ENCODE measurements around the gene CYP2W1.
"Not testable (repeated sequence)": the region's sequence is repeated elsewhere in the genome, so short reads cannot be mapped to it uniquely, and the experiment has no call there.

CYP2W1 gene, protein sequence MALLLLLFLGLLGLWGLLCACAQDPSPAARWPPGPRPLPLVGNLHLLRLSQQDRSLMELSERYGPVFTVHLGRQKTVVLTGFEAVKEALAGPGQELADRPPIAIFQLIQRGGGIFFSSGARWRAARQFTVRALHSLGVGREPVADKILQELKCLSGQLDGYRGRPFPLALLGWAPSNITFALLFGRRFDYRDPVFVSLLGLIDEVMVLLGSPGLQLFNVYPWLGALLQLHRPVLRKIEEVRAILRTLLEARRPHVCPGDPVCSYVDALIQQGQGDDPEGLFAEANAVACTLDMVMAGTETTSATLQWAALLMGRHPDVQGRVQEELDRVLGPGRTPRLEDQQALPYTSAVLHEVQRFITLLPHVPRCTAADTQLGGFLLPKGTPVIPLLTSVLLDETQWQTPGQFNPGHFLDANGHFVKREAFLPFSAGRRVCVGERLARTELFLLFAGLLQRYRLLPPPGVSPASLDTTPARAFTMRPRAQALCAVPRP

DNA sequence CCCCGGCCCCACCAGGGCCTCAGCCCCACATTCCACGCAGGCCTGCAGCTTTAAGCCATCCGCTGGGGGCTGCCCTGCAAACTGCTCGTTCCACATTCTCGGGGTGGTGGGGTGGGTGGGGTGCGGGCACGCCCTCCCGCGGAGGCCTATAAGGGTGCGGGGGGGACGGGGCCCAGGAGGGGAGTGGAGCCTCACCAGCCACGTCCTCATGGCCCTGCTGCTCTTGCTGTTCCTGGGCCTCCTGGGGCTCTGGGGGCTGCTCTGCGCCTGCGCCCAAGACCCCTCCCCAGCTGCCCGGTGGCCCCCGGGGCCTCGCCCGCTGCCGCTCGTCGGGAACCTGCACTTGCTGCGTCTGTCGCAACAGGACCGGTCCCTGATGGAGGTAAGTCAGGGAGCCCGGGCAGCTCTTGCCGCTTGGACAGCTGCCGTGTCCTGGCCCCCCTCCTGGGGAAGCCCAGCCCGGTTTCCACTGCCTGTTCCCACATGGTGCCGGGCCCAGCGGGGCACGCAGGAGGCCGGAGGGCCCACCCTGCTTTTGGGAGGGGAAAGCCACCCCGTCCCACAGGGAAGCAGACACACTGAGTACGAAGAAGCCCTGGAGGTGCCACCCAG is at the start of gene CYP2W1:
TSS of gene CYP2W1 (plus strand) at position 178 of the 612 bp plus-strand sequence. CDS start at position 209, 31 bp downstream.
- no peak for DNase-seq

DNA sequence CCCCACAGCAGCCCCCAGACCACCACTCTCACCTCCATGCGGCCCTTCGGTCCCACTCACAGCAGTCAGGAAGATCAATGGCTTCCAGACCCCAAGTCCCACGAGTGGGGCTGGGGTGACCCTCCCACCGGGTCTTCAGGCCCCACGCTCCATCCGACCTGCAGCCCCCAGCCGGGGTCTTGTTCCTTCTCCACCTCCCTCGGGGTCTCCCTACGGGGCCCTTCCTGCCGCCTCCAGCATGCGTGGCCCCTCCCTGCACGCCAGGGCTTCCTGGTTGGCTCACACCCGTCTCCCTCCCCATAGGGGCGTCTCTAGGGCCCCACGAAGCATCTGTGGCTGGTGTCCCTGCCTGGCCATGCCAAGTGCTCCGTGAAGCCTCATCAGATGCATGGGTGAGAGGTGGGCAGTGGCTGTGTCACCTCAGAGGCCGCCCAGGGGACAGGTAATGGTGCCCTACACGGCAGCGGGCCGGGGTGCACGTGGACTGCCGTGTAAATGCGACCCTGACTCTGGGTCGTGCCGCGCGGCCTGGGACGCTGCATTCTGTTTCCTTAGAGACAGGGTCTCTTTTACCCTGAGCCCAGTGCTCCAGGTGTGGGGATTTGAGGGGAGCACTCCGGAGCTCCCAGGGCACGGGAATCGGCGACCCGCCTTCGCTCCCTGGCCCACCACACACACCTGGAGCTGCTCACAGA is 48.4 kb upstream of the CYP2W1 start:
- DNase-seq = no peak

DNA sequence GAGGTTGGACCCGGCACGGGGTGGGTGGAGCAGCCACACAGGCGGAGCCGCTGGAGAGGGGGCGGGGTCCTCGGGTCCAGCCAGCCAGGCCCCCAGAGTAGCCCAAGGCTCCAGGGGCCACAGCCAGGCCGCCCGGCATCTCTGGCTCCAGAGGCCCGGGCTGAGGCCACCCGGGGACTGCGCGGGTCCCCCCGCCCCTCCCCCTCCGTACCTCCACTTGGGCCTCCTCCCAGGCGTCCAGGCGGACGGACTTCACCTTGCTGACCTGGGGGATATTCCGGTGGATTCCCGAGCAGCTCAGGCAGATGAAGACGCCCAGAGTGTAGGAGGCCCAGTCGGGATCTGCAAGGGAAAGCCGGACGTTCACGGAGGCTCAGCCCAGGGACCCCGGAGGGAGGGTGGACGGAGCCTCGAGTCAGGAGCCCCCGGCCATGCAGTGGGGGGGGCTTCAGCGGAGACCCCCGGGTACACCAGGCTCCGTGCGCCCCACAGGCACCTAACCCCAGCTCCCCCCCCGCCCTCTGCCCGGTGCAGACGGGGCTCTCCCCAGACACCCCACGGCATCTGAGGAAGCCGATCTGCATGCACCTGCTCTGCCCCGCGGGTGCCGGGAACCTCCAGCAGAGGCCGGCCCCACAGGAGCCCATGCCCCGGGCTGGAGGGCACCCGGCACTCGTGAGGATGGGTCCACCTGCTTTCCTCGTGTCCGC is 47.7 kb upstream of the CYP2W1 start:
- DNase-seq = no peak

DNA sequence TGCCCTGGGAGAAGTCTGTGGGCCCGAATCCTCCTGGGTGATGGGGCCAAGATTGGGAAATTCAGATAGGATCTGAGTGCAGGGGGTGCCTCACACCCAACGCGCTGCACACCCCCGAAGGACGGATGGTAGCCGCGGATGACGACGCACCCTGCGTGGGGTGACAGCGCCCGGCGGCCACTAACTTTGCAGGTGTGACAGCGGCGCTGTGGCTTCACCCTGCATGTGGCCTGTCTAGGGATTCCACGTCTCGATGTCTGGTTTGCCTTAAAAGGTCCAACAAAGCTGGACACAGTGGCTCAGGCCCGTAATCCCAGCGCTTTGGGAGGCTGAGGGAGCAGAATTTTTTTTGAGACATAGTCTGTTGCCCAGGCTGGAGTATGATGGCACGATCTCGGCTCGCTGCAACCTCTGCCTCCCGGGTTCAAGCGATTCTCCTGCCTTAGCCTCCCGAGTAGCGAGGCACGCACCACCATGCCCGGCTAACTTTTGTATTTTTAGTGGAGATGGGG is 47.1 kb upstream of the CYP2W1 start:
- DNase-seq = no peak

DNA sequence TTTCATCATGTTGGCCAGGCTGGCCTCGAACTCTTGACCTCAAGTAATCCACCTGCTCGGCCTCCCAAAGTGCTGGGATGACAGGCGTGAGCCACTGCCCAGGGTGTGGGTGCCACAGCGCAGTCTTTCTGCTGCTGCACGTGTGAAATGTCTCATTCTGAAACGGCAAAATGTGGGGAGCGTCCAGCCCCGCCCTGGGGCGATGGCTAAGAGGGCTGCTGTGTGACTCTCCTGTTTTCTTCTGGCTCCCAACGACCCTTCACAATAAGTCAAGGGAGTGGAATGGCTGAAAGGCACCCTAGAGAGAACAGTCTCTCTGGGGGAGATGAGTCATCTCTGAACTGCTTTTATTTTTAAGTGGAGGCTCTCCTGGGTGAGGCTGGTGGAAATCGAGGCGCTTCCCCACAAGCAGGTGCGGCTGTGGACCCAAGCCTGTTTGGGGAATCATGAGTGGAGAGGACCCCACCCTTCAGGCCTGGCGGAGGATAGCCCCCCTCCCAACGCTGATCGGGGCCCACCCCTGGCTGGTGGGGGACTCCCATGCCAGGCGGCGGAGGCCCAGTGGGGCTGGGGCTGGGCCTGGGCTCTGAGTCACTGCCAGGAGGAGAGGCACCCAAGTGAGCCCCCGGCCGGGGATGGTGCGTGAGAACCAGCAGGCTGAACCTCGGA is 46.5 kb upstream of the CYP2W1 start:
- no peak for DNase-seq

DNA sequence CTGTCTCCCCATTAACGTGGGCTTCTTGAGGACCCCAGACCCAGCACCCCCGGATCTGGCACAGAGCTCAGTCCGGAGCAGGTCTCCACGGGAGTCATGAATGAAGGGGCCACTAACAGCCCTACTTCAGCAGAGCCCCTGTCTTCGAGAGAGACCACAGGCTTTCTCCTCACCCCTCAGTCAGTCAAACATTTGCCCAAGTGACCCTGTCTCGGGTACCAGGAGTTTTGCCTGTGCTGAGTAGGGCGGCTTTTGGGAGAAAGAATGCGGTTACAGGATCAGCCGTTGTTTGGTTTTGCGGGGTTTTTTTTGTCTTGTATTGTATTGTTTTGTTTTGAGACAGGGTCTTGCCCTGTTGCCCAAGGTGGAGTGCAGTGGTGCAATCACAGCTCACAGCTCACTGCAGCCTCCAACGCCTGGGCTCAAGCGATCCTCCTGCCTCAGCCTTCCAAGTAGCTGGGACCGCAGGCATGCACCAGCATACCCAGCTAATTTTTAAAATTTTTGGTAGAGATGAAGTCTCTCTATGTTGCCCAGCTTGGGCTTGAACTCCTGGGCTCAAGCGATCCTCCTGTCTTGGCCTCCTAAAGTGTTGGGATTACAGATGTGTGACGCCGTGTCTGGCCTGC is 45.0 kb upstream of the CYP2W1 start:
- no peak for DNase-seq

DNA sequence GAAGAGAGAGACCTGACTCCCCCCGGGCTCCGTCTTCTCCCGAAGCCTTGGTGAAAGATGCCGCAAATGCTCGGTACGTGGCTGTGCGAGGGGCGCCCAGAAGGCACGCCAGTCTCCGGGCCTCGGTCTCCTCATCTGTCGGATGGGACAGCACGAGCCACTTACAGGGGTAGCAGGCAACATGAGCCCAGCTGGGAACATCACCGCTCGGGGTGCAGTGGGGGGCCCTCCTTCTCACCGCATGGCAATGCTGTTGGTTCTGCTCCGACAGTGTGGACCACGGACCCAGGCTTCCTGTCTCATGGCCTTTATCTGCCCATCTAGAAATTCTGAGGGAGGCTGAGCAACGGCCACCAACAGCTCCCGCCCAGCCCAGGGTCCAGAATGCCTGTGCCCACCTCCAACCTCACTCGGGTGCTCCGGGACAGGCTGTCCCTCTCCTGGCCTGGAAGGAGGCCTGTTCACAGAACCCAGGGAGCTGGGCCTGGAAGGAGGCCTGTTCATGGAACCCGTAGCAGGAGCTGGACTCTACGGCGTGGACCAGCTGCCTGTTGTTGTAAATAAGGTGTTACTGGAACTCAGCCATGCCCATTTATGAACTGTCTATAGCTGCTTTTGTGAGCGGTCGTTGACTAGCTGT is 44.3 kb upstream of the CYP2W1 start:
- no peak for DNase-seq

DNA sequence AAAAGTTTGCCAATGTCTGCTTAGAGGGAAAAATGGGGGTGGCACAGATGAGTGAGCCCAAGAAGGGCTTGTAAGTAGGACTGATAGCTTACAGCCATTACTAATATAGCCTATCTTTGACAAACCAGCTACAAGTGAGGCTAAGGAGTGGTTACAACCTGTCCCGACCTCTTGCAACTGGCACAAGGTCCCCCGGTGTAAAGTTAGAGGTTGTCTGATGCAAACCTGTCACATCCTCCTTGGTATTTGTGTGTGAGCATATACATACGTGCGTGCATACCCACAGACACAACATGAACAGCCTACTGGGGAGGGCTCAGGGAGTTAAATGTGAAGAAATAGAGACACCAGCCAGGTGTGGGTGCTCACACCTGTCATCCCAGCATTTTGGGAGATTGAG is 43.1 kb upstream of the CYP2W1 start:
- no peak for DNase-seq

DNA sequence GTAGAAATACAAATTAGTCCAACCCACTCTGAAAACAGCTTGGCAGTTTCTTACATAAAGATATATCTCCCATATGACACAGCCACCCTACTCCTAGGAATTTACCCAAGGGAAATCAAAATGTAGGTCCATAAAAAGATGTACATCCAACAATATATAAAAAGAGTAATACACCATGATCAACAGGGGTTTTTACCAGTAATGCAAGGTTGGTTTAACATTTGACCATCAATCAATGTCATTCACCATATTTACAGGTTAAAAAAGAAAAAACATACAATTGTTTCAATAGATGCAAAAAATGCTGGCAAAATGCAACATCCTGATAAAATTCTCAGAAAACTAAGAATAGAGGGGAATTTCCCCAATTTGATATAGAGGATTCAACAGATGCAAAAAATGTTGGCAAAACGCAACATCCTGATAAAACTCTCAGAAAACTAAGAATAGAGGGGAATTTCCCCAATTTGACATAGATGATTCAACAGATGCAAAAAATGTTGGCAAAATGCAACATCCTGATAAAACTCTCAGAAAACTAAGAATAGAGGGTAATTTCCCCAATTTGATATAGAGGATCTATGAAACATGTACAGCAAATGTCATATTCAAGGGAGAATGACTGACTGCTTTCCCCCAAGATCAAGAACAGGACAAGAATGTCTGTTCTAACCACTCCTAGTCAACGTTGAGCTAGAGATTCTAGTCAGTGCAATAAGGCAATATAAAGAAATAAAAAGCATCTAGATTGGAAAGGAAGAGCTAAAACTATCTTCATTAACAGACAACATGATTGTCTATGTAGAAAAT is 42.2 kb upstream of the CYP2W1 start:
- DNase-seq = no peak

DNA sequence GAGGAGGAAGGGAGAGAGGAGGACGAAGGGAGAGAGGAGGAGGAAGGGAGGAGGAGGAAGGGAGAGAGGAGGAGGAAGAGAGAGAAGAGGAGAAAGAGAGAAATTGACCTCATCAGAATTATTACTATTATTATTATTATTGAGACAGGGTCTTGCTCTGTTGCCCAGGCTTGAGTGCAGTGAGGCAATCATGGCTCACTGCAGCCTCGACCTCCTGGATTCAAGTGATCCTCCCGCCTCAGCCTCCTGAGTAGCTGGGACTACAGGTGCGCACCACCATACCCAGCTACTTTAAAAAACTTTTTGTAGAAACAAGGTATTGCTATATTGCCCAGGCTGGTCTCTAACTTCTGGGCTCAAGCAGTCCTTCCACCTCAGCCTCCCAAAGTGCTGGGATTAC is 39.2 kb upstream of the CYP2W1 start:
- not testable (repeated sequence) for DNase-seq

DNA sequence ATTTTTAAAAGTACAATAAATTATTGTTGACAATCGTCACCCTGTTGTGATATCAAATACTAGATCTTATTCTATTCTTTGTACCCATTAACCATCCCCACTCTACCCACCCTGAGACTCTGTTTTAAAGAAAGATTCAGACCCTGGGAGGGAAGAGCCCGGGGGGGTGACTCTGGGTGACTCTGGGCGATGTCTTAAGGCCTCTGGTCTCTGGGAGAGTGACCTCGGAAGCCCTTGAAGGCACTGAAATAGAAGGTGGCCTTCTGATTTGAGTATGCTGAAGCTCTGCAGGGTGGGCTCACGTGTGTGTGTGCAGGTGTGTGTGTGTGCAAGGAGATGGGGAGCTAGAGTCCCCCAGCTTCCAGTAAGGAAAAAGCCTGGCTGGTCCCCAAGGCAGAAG is 38.2 kb upstream of the CYP2W1 start:
- no peak for DNase-seq

DNA sequence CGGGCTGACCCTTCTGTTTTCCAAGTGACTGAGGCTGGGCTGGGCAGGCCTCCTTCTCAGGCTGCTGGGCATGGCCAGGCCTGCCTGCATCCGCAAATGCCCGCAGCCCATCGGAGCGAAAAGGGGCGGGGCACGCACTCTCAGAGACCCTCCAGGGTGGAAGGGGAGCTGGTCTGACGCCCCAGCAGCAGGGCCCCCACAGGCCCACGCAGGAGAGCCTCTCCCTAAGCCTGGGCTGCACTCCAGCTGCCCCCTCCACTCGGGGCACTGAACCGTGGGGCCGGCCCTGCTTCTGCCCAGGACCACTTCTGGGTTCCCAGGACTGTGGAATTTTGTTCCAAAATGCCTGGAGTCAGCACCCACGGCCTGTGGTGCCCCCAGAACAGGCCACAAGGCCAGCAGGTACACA is 37.8 kb upstream of the CYP2W1 start:
- DNase-seq = no peak

DNA sequence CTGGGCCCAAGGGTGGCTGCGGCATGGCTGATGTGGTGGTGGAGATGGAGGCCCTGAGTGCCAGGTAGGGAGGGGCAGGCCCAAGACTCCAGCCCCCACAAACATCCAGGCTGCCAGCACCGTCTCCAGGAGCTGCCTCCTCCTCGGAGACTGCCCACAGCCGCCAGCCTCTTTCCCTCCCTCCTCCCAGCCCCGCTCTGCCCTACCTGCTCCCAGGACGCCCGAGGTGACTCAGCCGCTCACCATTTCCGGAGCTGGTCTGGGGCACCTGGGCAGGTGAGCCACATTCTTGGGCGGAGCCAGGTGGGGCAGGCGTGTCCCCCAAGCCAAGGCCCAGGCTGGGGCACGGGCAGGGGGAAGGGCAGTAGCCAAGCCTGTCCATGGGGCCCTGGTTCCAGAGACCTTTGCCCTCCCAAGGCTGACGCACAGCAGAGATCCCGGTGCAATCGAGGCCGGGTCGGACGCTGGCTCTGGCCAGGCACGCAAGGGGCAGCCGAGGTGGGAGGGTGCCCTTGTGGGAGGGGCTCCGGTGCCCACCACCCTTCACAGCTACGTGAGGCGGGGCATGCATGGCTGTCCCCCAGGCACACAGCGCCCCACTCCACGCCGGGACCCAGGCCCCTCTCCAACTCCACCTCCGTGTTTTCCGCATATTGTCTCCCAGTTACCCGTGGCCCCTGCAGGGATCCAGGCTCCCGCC is 37.3 kb upstream of the CYP2W1 start:
- DNase-seq = peak; percentile 65

DNA sequence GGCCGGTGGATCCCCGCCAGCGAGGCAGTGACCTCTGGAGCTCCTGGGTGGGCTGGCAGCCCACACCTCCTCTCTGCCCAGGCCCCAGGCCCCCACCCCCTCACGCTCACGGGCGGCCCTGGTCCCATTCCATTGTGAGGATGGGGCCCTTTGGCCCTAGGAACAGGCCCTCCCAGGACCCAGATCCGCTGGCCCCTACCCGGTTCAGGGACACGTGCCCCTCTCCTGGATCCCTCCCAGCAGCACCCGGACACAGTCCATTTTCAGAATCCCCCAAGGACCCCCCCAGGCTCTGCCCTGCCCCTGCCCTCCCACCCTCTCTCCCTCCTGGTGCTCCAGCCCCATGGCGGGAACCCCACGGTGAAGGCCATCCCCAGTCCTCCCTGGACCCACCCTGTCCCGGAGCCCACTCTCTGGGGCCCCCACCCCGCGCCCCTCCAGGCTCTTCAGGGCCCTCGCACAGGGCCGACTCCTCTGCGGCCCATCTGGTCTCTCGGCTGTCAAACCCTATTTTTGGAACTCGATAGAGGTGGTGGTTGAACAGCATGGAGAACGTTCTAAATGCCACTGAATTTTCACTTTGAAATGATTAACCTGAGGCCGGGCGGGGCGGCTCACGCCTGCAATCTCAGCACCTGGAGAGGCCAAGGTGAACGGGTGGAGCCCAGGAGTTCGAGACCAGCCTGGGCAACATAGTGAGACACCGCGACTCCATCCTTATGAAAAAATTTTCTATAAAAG is 36.6 kb upstream of the CYP2W1 start:
- no peak for DNase-seq

DNA sequence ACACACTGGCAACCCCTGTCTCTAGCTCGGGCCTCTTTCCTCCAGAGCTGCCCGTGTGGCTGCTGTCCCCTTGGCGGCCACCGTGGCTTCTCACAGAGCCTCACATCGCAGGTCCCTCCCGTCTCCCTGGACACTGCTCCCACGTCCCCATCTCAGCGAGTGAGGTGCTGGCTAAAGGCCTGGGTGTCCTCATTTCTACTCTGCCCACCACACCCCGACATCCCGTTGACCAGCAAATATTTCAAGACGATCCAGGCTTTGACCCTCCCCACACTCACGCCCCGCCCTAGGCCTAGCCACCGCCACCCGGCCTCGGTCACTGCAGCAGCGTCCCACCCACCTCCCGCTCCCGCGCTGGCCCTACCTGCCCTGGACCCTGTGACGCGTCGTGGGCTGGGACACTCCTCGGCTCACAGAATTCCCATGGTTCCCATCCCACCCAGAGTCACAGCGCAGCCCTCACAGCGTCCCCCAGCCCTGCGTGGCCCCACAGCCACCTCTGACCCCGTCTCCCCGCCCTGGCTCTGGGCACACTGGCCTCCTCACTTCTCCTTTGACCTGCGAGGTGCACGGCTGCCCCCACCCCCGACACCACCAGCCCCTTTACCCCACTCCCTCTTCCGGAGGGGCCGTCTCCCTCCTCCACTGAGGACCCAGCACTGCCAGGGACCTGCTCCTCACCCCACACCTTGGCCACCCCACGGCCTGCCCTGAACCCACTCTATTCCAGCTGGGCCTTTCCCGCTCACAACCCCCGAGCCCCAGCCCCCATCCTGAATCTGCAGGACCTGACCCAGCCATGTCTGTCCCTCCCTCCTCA is 35.4 kb upstream of the CYP2W1 start:
- no peak for DNase-seq

DNA sequence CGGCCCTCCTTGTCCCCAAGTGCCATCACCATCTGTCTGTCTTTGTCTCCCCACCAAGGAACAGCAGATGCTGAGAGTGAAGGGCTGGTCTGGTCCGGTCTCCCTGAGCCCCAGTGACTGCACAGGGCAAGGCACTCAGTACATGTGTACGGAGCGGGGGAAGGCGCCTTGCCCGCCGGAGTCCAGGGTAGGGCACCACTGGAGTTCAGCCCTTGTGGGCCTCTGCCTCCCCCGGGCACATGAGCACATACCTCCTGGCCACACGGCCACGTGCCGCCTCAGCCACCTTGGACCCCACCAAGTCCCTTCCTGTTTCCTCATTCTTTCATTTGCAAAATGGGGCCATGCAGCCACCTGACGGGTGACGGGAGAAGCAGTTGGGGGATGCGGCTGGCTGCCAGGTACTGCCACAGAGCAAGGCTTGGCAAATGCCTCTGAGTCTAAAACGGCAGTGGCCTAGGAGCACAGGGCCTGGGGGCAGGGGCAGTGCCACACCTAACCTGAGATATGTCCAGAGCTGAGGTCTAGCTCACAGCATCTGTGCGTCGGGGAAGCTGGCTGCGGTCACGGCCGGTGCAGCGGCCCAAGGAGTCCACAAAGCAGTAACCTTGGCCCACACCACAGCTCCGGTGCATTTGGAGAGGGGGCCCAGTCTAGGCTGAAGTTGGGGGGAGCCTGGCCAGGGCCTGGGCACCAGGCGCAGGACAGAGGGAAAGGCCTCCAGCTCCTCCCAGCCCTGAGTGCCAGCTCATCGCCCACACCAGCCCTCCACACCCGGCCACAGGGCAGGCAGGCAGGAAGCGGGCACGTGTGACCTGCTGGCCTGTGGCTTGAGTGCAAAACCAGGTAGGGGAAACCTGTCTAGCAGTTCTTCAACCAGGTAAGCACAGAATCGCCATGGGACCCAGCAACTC is 33.7 kb upstream of the CYP2W1 start:
- no peak for DNase-seq

Measured in NCI-H146 (cell line).